Panc1 (cell line): ENCODE data around the gene RING1. TPM values are rescaled to one million over a fixed set of nuclear protein-coding genes. Genes with fewer than 3 reads are reported as not detected.

ENCODE experiments used
- ATAC-seq: fragments of 200-7000 bp; cut with Tn5 transposase; 2 replicates; pipeline ENCODE4 v1.9.1; 2020; ENCODE audit warnings: mild to moderate bottlenecking, moderate library complexity
- BruUV-seq: library from RNA; stranded (reverse); fragments of 400-500 nt; replicated peaks from 2 replicates; lab custom pipeline; 2021; lab: Mats Ljungman, UMichigan
- CTCF ChIA-PET: fragments of 300-600 bp; sonication (Branson Sonifier 250); formaldehyde crosslinking; loops from one replicate; lab custom pipeline; 2022; ENCODE audit warnings: antibody characterized with exemption; lab: Charles Lee
- POLR2A ChIA-PET: fragments of 300-600 bp; sonication (Branson Sonifier 250); formaldehyde crosslinking; loops from one replicate; lab custom pipeline; 2022; ENCODE audit warnings: antibody characterized with exemption; lab: Charles Lee
- DNase-seq: peaks from one replicate; pipeline ENCODE4 v3.0.0-alpha.2; 2010; ENCODE audit warnings: low read depth, low spot score
- H3K27ac ChIP-seq: 2 replicates; pipeline ENCODE4 v1.5.1; 2011; ENCODE audit warnings: mild to moderate bottlenecking, low read length, inconsistent platforms
- H3K27me3 ChIP-seq: fragments of 200-500 bp; sonication (Bioruptor generic); 2 replicates; pipeline ENCODE4 v1.6.0; 2014; ENCODE audit warnings: low read length, inconsistent platforms; ENCODE audit not compliant: control insufficient read depth, insufficient read depth
- H3K36me3 ChIP-seq: fragments of 200-500 bp; sonication (Bioruptor generic); 2 replicates; pipeline ENCODE4 v1.5.1; 2014; ENCODE audit warnings: inconsistent platforms, mild to moderate bottlenecking, low read length, moderate library complexity; ENCODE audit not compliant: control insufficient read depth, insufficient read depth
- H3K4me1 ChIP-seq: 2 replicates; pipeline ENCODE4 v1.5.1; 2011; ENCODE audit warnings: inconsistent platforms, mild to moderate bottlenecking, low read length, moderate library complexity; ENCODE audit not compliant: control insufficient read depth, insufficient read depth
- H3K4me3 ChIP-seq, 2 experiments: 2 replicates each; pipeline ENCODE4 v1.5.1; 2011 to 2012; ENCODE audit warnings: low read depth in 2 of 2, low read length in 2 of 2, mild to moderate bottlenecking in 2 of 2, inconsistent platforms in 1 of 2, moderate library complexity in 1 of 2
- H3K9me3 ChIP-seq: fragments of 200-500 bp; sonication (Bioruptor generic); 2 replicates; pipeline ENCODE4 v1.5.1; 2014; ENCODE audit warnings: low read depth, mild to moderate bottlenecking, inconsistent platforms, low read length, moderate library complexity; ENCODE audit not compliant: control insufficient read depth, insufficient read depth
- CTCF ChIP-seq: fragments of 450-650 bp; IDR thresholded peaks from 2 replicates; pipeline ENCODE4 v1.5.1; 2017; ENCODE audit warnings: mild to moderate bottlenecking
- POLR2AphosphoS5 ChIP-seq: IDR thresholded peaks from 2 replicates; pipeline ENCODE4 v1.6.1; 2012; ENCODE audit warnings: mild to moderate bottlenecking, low read depth, low read length, moderate library complexity
- SIN3A ChIP-seq: IDR thresholded peaks from 2 replicates; pipeline ENCODE4 v1.6.1; 2012; ENCODE audit warnings: low read depth, mild to moderate bottlenecking, low read length, moderate library complexity, borderline replicate concordance; ENCODE audit not compliant: insufficient read depth
- TCF7L2 ChIP-seq: IDR thresholded peaks from 2 replicates; pipeline ENCODE4 v1.6.1; 2011; ENCODE audit warnings: mild to moderate bottlenecking, low read depth, low read length, inconsistent platforms
- in situ Hi-C: cut with HindIII; loops from 2 replicates; pipeline ENCODE4 v1.10.0; 2016; ENCODE audit warnings: low sequenced_read_pairs, low pct_unique_long_range_greater_than_20kb
- intact Hi-C: fragments of 100-400 bp; cut with micrococcal nuclease; formaldehyde crosslinking; loops from one replicate; pipeline ENCODE4 v1.10.0; 2022; ENCODE audit not compliant: unreplicated experiment
- total RNA-seq: library from RNA; stranded (reverse); gene quantifications from one replicate; pipeline ENCODE4 v1.2.1, GENCODE V29; 2021; ENCODE audit not compliant: unreplicated experiment
- TF ChIP-seq, protein P1 (sequence below), 2 experiments: IDR thresholded peaks; 2 replicates each; pipeline ENCODE4 v1.6.1; 2011 to 2012; ENCODE audit warnings: low read depth in 2 of 2, control low read depth in 1 of 2, low read length in 1 of 2, mild to moderate bottlenecking in 1 of 2, moderate library complexity in 1 of 2; ENCODE audit not compliant: insufficient read depth in 1 of 2

Gene RING1
- total RNA-seq, 1 experiment from 2014 or later = 33.7 TPM

GRCh38 chr6:33165581-33166258, 42.6 kb upstream of the RING1 start:
- DNase-seq (no peak), ATAC-seq (no peak)
- Histone ChIP-seq H3K27ac (no peak overlapping the region), H3K4me3 (no peak overlapping the region), H3K4me1 (peaks cover 13% of the 10 kb centered on the region), H3K27me3 (no peaks in the 10 kb centered on the region), H3K36me3 (no peaks in the 10 kb centered on the region), H3K9me3 (no peaks in the 10 kb centered on the region)
- TF ChIP-seq POLR2AphosphoS5 = no peak
- no peak for TF ChIP-seq TCF7L2
- TF ChIP-seq, protein P1, sequence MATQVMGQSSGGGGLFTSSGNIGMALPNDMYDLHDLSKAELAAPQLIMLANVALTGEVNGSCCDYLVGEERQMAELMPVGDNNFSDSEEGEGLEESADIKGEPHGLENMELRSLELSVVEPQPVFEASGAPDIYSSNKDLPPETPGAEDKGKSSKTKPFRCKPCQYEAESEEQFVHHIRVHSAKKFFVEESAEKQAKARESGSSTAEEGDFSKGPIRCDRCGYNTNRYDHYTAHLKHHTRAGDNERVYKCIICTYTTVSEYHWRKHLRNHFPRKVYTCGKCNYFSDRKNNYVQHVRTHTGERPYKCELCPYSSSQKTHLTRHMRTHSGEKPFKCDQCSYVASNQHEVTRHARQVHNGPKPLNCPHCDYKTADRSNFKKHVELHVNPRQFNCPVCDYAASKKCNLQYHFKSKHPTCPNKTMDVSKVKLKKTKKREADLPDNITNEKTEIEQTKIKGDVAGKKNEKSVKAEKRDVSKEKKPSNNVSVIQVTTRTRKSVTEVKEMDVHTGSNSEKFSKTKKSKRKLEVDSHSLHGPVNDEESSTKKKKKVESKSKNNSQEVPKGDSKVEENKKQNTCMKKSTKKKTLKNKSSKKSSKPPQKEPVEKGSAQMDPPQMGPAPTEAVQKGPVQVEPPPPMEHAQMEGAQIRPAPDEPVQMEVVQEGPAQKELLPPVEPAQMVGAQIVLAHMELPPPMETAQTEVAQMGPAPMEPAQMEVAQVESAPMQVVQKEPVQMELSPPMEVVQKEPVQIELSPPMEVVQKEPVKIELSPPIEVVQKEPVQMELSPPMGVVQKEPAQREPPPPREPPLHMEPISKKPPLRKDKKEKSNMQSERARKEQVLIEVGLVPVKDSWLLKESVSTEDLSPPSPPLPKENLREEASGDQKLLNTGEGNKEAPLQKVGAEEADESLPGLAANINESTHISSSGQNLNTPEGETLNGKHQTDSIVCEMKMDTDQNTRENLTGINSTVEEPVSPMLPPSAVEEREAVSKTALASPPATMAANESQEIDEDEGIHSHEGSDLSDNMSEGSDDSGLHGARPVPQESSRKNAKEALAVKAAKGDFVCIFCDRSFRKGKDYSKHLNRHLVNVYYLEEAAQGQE (IDR thresholded peaks at IDR 0.05; ENCODE audit: insufficient read depth in 1 of 2, low read depth in 2 of 2, low read length in 1 of 2) = no peak
- TF ChIP-seq CTCF = no peak
- TF ChIP-seq SIN3A = no peak
- intact Hi-C loops = no loop called here
- ChIA-PET CTCF (no interaction called here), POLR2A (no interaction called here)
- no TSS peak for BruUV-seq
- in situ Hi-C loops = no loop called here

DNA sequence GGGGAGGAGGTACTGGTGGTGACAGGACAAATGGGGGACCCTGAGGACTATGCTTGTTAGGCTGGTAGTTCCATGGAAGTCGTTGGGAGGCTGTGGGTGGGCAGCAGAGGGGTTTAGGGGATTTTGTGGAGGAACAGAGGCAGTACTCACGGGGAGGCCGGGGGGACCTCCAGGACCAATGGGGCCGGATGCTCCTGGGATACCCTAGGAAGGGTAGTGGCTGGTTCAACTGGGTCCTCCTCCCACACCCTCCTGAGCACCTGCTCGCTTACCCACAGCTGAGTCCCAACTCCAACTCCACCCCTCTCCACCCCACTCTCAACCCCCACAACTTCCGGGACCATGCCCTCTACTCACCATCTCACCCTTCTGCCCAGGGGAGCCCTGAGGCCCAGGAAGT, 41.9 kb upstream of the RING1 start:
- Histone ChIP-seq H3K4me1 (peaks cover 9% of the 10 kb centered on the region), H3K27me3 (no peaks in the 10 kb centered on the region), H3K9me3 (no peaks in the 10 kb centered on the region), H3K36me3 (no peaks in the 10 kb centered on the region), H3K4me3 (no peak overlapping the region), H3K27ac (no peak overlapping the region)
- POLR2A ChIA-PET = no interaction called here
- intact Hi-C loops = no loop called here
- DNase-seq (no peak), ATAC-seq (no peak)
- BruUV-seq = no TSS peak
- in situ Hi-C loops = no loop called here
- TF ChIP-seq POLR2AphosphoS5 (no peak), SIN3A (no peak), CTCF (no peak), TCF7L2 (no peak)
- TF ChIP-seq, protein P1 (IDR thresholded peaks at IDR 0.05; ENCODE audit: insufficient read depth in 1 of 2, low read depth in 2 of 2, low read length in 1 of 2) = no peak
- CTCF ChIA-PET = no interaction called here
